ENCODE results near the gene KNSTRN.

KNSTRN gene

GRCh38 chr15:40349163-40349562 lies 33.4 kb upstream of the KNSTRN start:
- CTCF ChIA-PET: interaction anchor here (1.1 kb wide), 1 partner anchor 73 kb away, joined by 5 read pairs; no protein-coding TSS in a partner anchor
- POLR2A ChIA-PET (ENCODE audit: low non-redundant PET): no interaction called here
- no peak for DNase-seq (ENCODE audit: low spot score)
- TF ChIP-seq CTCF (conservative IDR thresholded peaks at IDR 0.05; ENCODE audit: low read depth): no peak
- H3K27ac ChIP-seq: peak overlapping the region; percentile 91

- TF ChIP-seq CTCF (conservative IDR thresholded peaks at IDR 0.05; ENCODE audit: low read depth): no peak
- no peak overlapping the region for H3K27ac ChIP-seq
- ChIA-PET POLR2A (ENCODE audit: low non-redundant PET) (no interaction called here), CTCF (interaction anchor here (1.5 kb wide), 1 partner anchor 8 kb away, joined by 7 read pairs; no protein-coding TSS in a partner anchor)
- DNase-seq (ENCODE audit: low spot score): no peak
Observed at GRCh38 chr15:40352281-40352901, 30.1 kb upstream of the KNSTRN start.

GRCh38 chr15:40353697-40354096 lies 28.8 kb upstream of the KNSTRN start:
- ChIA-PET CTCF (interaction anchor here (1.0 to 1.5 kb wide), 2 partner anchors 9 to 15 kb away, joined by 4 to 7 read pairs; no protein-coding TSS in a partner anchor), POLR2A (ENCODE audit: low non-redundant PET) (no interaction called here)
- no peak for DNase-seq (ENCODE audit: low spot score)
- no peak for TF ChIP-seq CTCF (conservative IDR thresholded peaks at IDR 0.05; ENCODE audit: low read depth)
- no peak overlapping the region for H3K27ac ChIP-seq

GRCh38 chr15:40354408-40355171 lies 27.9 kb upstream of the KNSTRN start:
- DNase-seq (ENCODE audit: low spot score): no peak
- no peak for TF ChIP-seq CTCF (conservative IDR thresholded peaks at IDR 0.05; ENCODE audit: low read depth)
- ChIA-PET POLR2A (ENCODE audit: low non-redundant PET) (no interaction called here), CTCF (interaction anchor here (0.7 to 1.6 kb wide), 3 partner anchors 13 to 33 kb away, joined by 4 to 10 read pairs (median 6); no protein-coding TSS in a partner anchor)
- H3K27ac ChIP-seq: no peak overlapping the region

GRCh38 chr15:40355976-40356585 lies 26.4 kb upstream of the KNSTRN start:
- H3K27ac ChIP-seq: no peak overlapping the region
- CTCF ChIA-PET: interaction anchor here (0.8 to 1.6 kb wide), 4 partner anchors 11 to 77 kb away, joined by 4 to 10 read pairs (median 8); no protein-coding TSS in a partner anchor
- DNase-seq (ENCODE audit: low spot score): no peak
- TF ChIP-seq CTCF (conservative IDR thresholded peaks at IDR 0.05; ENCODE audit: low read depth): no peak
- POLR2A ChIA-PET (ENCODE audit: low non-redundant PET): no interaction called here

GRCh38 chr15:40357246-40357645 lies 25.3 kb upstream of the KNSTRN start:
- no peak for DNase-seq (ENCODE audit: low spot score)
- H3K27ac ChIP-seq: peak overlapping the region; percentile 62; the same call in 1 of the 2 replicates
- CTCF ChIA-PET: interaction anchor here (0.7 to 1.6 kb wide), 8 partner anchors 10 to 82 kb away, joined by 3 to 6 read pairs (median 4); no protein-coding TSS in a partner anchor
- POLR2A ChIA-PET (ENCODE audit: low non-redundant PET): no interaction called here
- TF ChIP-seq CTCF (conservative IDR thresholded peaks at IDR 0.05; ENCODE audit: low read depth): no peak

Data from RWPE1 (cell line).